ENCODE results near the gene SLC37A1.

SLC37A1 gene

DNA sequence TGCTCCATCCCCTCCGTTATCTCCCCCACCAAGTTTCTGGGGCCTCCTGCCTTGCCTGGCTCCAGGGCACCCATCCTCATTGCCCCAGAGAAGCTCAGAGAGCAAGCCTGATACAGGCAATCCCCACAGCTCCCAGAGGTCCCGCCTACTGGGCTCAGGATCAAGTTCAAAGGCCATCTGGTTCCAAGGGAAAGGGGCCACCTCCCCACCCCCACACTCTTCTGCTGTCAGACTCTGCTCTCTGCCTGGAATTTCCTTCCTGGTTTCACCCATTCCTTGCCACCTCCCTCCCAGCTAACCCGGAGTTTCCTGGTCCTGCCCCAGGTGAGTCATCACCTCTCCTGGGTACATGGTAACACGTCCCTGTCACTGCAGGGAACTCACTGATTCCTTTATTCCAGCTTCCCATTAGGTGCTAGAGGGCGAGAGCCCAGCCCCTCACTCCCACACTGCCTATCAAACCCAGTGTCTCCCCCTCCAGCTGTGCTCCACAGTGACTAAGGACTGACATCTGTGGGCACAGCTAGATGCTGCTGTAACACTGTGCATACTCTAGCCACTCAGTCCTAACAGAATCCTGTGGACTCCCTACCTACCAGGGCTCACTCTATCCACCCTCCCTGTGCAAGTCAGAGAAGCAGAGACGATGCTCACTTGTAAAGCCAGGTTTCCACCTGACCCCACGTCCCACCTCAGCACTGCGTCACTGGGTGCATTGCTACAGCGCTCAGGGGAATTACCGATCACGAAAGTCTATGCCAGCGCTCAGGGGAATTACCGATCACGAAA, 39.4 kb upstream of the SLC37A1 start:
- H3K4me3 ChIP-seq (ENCODE audit: low read depth, low read length), result no peak overlapping the region
- TF ChIP-seq, protein P1, sequence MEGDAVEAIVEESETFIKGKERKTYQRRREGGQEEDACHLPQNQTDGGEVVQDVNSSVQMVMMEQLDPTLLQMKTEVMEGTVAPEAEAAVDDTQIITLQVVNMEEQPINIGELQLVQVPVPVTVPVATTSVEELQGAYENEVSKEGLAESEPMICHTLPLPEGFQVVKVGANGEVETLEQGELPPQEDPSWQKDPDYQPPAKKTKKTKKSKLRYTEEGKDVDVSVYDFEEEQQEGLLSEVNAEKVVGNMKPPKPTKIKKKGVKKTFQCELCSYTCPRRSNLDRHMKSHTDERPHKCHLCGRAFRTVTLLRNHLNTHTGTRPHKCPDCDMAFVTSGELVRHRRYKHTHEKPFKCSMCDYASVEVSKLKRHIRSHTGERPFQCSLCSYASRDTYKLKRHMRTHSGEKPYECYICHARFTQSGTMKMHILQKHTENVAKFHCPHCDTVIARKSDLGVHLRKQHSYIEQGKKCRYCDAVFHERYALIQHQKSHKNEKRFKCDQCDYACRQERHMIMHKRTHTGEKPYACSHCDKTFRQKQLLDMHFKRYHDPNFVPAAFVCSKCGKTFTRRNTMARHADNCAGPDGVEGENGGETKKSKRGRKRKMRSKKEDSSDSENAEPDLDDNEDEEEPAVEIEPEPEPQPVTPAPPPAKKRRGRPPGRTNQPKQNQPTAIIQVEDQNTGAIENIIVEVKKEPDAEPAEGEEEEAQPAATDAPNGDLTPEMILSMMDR (IDR thresholded peaks at IDR 0.05; ENCODE audit: low read depth, low read length), result no peak

DNA sequence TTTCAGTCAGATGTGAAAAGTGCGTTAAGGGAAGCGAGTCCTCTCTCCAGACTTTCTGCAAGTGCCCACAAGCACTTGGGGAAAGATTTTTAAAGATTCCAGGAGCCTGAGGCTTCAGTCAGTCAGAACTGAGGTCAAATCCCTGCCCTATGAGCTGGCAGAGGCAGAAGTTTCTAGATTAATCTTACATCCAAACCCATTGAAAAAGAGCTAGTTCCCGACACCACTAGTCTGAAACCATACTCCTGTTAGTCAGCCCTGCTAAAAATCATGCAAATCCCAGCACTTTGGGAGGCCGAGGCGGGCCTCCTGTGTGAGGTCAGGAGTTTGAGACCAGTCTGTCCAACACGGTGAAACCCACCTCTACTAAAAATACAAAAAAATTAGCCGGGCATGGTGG, 38.6 kb upstream of the SLC37A1 start:
- TF ChIP-seq, protein P1 (IDR thresholded peaks at IDR 0.05; ENCODE audit: low read depth, low read length), result no peak
- no peak overlapping the region for H3K4me3 ChIP-seq (ENCODE audit: low read depth, low read length)

DNA sequence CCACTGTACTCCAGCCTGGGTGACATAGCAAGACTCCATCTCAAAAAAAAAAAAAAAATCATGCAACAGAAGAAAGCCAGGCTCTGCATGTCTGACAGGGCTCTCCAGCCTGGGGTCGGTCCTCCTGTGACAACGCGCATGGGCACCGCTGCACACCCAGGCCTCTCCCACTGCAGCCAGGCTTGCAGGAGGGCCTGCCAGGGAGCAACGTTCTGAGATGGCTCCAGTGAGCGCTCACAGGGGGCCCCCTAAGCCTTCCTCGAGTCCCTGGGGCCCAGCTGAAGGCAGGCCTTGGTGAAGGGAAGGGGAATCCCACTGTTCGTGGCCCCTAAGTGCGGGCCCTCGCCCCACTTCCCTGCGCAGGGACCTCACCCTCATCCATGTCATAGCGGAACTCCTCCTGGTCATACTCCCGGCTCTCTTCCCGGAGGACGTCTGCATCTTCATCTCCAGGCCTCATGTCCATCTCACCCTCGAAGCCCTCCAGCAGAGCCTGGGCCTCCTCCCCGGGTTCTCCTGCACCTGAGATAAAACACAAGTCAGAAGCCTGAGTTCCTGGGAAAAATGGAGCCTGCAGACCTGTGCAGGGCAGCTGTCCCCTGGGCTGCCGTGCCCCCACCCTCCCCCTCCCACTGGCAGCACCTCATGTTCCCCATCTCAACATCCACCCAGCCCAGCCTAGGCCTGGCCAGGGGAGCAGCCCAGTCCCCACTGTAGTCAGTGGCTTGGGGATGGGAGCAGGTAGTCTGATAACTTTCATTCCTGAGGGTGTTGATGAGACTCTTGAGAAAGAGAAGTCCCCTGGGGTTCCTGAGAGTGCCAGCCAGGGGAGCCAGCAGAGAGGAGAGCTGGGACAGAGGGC, 37.9 kb upstream of the SLC37A1 start:
- H3K4me3 ChIP-seq (ENCODE audit: low read depth, low read length), result no peak overlapping the region
- TF ChIP-seq, protein P1 (IDR thresholded peaks at IDR 0.05; ENCODE audit: low read depth, low read length), result no peak

DNA sequence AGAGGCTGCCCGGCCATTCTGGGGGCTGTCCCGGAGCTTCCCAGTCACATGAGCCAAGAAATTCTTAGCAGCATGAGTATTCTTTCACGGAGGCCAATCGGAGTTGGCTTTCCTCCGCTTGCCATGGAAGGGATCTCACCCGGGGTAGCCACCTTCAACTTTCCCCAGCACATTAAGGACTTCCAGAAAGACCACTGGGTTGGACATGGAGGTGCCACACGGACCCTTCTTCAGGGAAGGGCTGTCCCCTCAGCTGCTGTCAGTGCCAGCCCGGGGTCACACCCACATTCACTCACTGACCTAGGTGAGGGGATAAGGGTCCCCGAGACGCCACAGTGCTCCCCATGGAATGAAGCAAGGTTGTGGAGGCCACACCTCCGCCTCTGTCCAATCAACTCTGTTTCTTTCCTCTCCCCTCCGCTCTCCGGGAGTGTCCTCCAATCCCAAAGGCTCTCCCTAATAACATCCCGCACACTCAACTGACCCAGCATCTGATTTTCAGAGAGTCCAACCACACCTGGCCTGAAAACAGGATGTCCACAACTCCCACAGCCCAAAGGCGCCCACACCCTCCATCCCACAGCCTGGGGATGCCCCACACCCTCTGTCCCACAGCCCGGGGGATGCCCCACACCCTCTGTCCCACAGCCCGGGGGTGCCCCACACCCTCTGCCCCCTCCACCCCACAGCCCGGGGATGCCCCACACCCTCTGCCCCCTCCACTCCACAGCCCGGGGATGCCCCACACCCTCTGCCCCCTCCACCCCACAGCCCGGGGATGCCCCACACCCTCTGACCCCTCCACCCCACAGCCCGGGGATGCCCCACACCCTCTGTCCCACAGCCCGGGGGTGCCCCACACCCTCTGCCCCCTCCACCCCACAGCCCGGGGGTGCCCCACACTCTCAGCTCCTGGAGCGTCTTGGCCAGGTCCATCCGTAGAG, 37.0 kb upstream of the SLC37A1 start:
- H3K4me3 ChIP-seq (ENCODE audit: low read depth, low read length), result no peak overlapping the region
- TF ChIP-seq, protein P1 (IDR thresholded peaks at IDR 0.05; ENCODE audit: low read depth, low read length), result no peak

DNA sequence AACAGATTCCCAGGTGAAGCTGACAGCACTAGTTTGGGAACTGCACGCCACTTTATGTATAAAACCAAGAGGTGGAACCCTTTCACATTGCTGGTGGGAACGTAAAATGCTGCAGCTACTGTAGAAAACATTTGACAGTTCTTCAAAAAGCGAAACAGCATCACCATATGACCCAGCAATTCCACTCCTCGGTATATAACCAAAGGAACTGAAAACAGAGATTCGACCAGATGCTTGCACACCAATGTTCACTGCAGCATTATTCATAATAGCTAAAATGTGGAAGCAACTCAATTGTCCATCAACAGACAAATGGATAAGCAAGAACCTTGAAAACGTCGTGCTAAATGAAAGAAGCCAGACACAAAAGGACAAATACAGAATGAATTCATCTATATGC, 35.1 kb upstream of the SLC37A1 start:
- TF ChIP-seq, protein P1 (IDR thresholded peaks at IDR 0.05; ENCODE audit: low read depth, low read length), result no peak
- no peak overlapping the region for H3K4me3 ChIP-seq (ENCODE audit: low read depth, low read length)

DNA sequence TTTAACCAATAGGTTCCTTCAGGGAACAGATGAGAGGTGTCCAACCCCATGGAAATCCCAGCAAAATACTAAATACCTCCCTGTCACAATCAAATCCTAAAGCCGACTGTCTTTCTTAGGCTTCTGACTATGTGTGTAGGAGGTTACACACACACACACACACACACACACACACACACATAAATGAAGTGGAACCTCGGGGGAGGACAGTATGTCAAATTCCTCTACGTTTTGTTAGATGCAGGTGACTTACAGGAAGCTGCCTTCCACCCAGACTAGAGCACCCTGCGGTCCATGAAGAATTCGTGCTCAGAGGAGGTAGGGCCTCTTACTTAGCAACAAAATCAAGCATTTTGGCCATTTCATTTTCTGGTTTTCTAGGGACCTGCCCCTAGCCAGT, 34.1 kb upstream of the SLC37A1 start:
- TF ChIP-seq, protein P1 (IDR thresholded peaks at IDR 0.05; ENCODE audit: low read depth, low read length), result no peak
- no peak overlapping the region for H3K4me3 ChIP-seq (ENCODE audit: low read depth, low read length)
